ENCODE results near the gene CACNA2D4.

- no peak for TF ChIP-seq CTCF (IDR thresholded peaks at IDR 0.05)
- TF ChIP-seq POLR2A (IDR thresholded peaks at IDR 0.05), result no peak
These were observed 148.5 kb downstream of the CACNA2D4 start for GRCh38 chr12:1769809-1770494.
